ENCODE results near the gene PLEKHA1. TPM values are rescaled to one million over a fixed set of nuclear protein-coding genes. Genes with fewer than 3 reads are reported as not detected.

PLEKHA1 gene
- total and polyA plus RNA-seq, 2 of the 13 experiments (the other 11 are each of a cell fraction or from before 2014, with no cell fraction given) = 32.2 to 53.3 TPM

GRCh38 chr10:122381680-122382079 is 7.2 kb downstream of the PLEKHA1 start (continued):
- TF ChIP-seq RNF219 (CRISPR knock-in tag; IDR thresholded peaks at IDR 0.05) (no peak), ZBTB10 (CRISPR knock-in tag; IDR thresholded peaks at IDR 0.05; ENCODE audit: borderline replicate concordance) (no peak), ZNF879 (CRISPR knock-in tag; IDR thresholded peaks at IDR 0.05) (no peak), FOXP1 (IDR thresholded peaks at IDR 0.05) (no peak), FOXP1 (CRISPR knock-in tag; IDR thresholded peaks at IDR 0.05) (peak; percentile 62; the same call in 1 of the 2 replicates), PAX8 (CRISPR knock-in tag; IDR thresholded peaks at IDR 0.05; ENCODE audit: borderline replicate concordance) (no peak), CSRNP1 (CRISPR knock-in tag; IDR thresholded peaks at IDR 0.05) (no peak), ZSCAN20 (CRISPR knock-in tag; IDR thresholded peaks at IDR 0.05; ENCODE audit: borderline replicate concordance) (no peak), ZMYM4 (CRISPR knock-in tag; IDR thresholded peaks at IDR 0.05) (0 out of 2 replicates have a peak, but pooled peaks have one; percentile 62), ZNF431 (CRISPR knock-in tag; IDR thresholded peaks at IDR 0.05; ENCODE audit: borderline replicate concordance, low read depth) (no peak), CREB1 (IDR thresholded peaks at IDR 0.05) (no peak), CREB1 (CRISPR knock-in tag; IDR thresholded peaks at IDR 0.05) (no peak), MLX (CRISPR knock-in tag; IDR thresholded peaks at IDR 0.05) (no peak), NBN (conservative IDR thresholded peaks at IDR 0.05) (no peak), SOX6 (IDR thresholded peaks at IDR 0.05) (no peak), SOX6 (CRISPR knock-in tag; IDR thresholded peaks at IDR 0.05) (peak; percentile 29; the same call in 1 of the 2 replicates), ARID5B (CRISPR knock-in tag; IDR thresholded peaks at IDR 0.05) (peak; percentile 64), MED13 (CRISPR knock-in tag; IDR thresholded peaks at IDR 0.05) (no peak), KAT7 (CRISPR knock-in tag; IDR thresholded peaks at IDR 0.05; ENCODE audit: borderline replicate concordance) (no peak)
